CD14-positive monocyte (primary cell): Measurements from ENCODE around the gene DNAAF2. TPM values are rescaled to one million over a fixed set of nuclear protein-coding genes. Genes with fewer than 3 reads are reported as not detected.

ENCODE experiments used
- DNase-seq, 3 donors: peaks; one replicate each; pipeline ENCODE4 v3.0.0-alpha.2; 2011 to 2022
- H2AFZ ChIP-seq: 2 replicates; pipeline ENCODE4 v1.6.0; 2012; ENCODE audit warnings: mild to moderate bottlenecking, low read depth, low read length, inconsistent platforms; ENCODE audit not compliant: insufficient read depth, poor library complexity, severe bottlenecking
- H3K27ac ChIP-seq, 2 donors: 1 replicate in 1 of 2; 2 replicates in 1 of 2; pipeline ENCODE4 v1.5.1; 2012 to 2013; ENCODE audit warnings: low read length in 2 of 2, control low read depth in 1 of 2, inconsistent platforms in 1 of 2, low read depth in 1 of 2, mild to moderate bottlenecking in 1 of 2
- H3K27me3 ChIP-seq, 2 donors: one replicate each; pipeline versions ENCODE4 v1.6.0 to v1.6.1; 2011 to 2013; ENCODE audit warnings: low read length in 2 of 2; ENCODE audit not compliant: control insufficient read depth in 2 of 2, insufficient read depth in 2 of 2
- H3K36me3 ChIP-seq, 2 donors: replicated peaks in 1 of 2; 1 replicate in 1 of 2; 2 replicates in 1 of 2; pipeline versions ENCODE4 v1.5.1 to v1.6.1; 2012 to 2013; ENCODE audit warnings: low read length in 2 of 2, control low read depth in 1 of 2, inconsistent platforms in 1 of 2, mild to moderate bottlenecking in 1 of 2; ENCODE audit not compliant: insufficient read depth in 2 of 2, control insufficient read depth in 1 of 2
- H3K4me1 ChIP-seq, 2 donors: 1 replicate in 1 of 2; 2 replicates in 1 of 2; pipeline versions ENCODE4 v1.5.1 to v1.6.1; 2012 to 2013; ENCODE audit warnings: low read length in 2 of 2, control low read depth in 1 of 2, inconsistent platforms in 1 of 2, mild to moderate bottlenecking in 1 of 2, moderate library complexity in 1 of 2; ENCODE audit not compliant: insufficient read depth in 2 of 2, control insufficient read depth in 1 of 2
- H3K4me2 ChIP-seq: replicated peaks from 2 replicates; pipeline ENCODE3; 2012; ENCODE audit warnings: low read length, moderate library complexity, mild to moderate bottlenecking; ENCODE audit not compliant: poor library complexity, severe bottlenecking; ENCODE audit errors: extremely low read depth
- H3K4me3 ChIP-seq, 3 experiments: fragments of 200-600 bp in 1 of 3; sonication (generic) in 1 of 3; replicated peaks in 1 of 3; 1 replicate in 2 of 3; 2 replicates in 1 of 3; pipeline ENCODE4 v1.5.1; 2011 to 2013; ENCODE audit warnings: low read length in 3 of 3, mild to moderate bottlenecking in 3 of 3, control low read depth in 2 of 3, low read depth in 2 of 3, inconsistent platforms in 1 of 3, moderate library complexity in 1 of 3
- H3K79me2 ChIP-seq: 2 replicates; pipeline ENCODE4 v1.6.0; 2012; ENCODE audit warnings: mild to moderate bottlenecking, control low read depth, inconsistent platforms, low read length, moderate library complexity; ENCODE audit not compliant: insufficient read depth
- H3K9ac ChIP-seq: 2 replicates; pipeline ENCODE4 v1.6.0; 2017; ENCODE audit warnings: low read length, mild to moderate bottlenecking; ENCODE audit not compliant: insufficient read depth, poor library complexity, severe bottlenecking
- H3K9me3 ChIP-seq, 2 donors: replicated peaks in 1 of 2; 1 replicate in 1 of 2; 2 replicates in 1 of 2; pipeline versions ENCODE4 v1.5.1 to v1.6.1; 2012 to 2013; ENCODE audit warnings: low read length in 2 of 2, control low read depth in 1 of 2; ENCODE audit not compliant: control insufficient read depth in 1 of 2, insufficient read depth in 1 of 2
- H4K20me1 ChIP-seq: 2 replicates; pipeline ENCODE4 v1.6.0; 2012; ENCODE audit warnings: mild to moderate bottlenecking, low read length, control low read depth, moderate library complexity; ENCODE audit not compliant: insufficient read depth
- H3K27ac Mint-ChIP-seq, 7 donors: one replicate each; pipeline ENCODE4 v1.8.0; 2020; ENCODE audit warnings: mild to moderate bottlenecking in 7 of 7, mixed read lengths in 7 of 7, moderate library complexity in 6 of 7, inconsistent platforms in 2 of 7
- H3K27me3 Mint-ChIP-seq, 3 donors: one replicate each; pipeline ENCODE4 v1.8.0; 2021 to 2022; ENCODE audit warnings: low read depth in 3 of 3, mild to moderate bottlenecking in 3 of 3, mixed read lengths in 3 of 3, moderate library complexity in 3 of 3, inconsistent platforms in 1 of 3
- H3K36me3 Mint-ChIP-seq, 2 donors: one replicate each; pipeline ENCODE4 v1.8.0; 2020; ENCODE audit warnings: mixed read lengths in 2 of 2, inconsistent platforms in 1 of 2, mild to moderate bottlenecking in 1 of 2
- H3K4me1 Mint-ChIP-seq: one replicate; pipeline ENCODE4 v1.8.0; 2020; ENCODE audit warnings: mild to moderate bottlenecking, mixed read lengths
- H3K4me3 Mint-ChIP-seq, 2 donors: one replicate each; pipeline ENCODE4 v1.8.0; 2020; ENCODE audit warnings: mild to moderate bottlenecking in 2 of 2, mixed read lengths in 2 of 2, moderate library complexity in 1 of 2
- H3K9me3 Mint-ChIP-seq, 7 donors: one replicate each; pipeline ENCODE4 v1.8.0; 2020 to 2022; ENCODE audit warnings: mixed read lengths in 7 of 7, mild to moderate bottlenecking in 6 of 7, moderate library complexity in 6 of 7, inconsistent platforms in 2 of 7
- WGBS: methylation state at CpG from one replicate; pipeline ENCODE4 v1.1.5; 2013; ENCODE audit warnings: missing lambda C conversion rate; ENCODE audit not compliant: insufficient coverage; 5-methylcytosine and 5-hydroxymethylcytosine counted together
- intact Hi-C, 2 donors: fragments of 100-400 bp; cut with micrococcal nuclease; formaldehyde crosslinking; loops; one replicate each; pipeline versions ENCODE4 v1.15.0 to v1.15.1; 2023
- polyA plus RNA-seq, 3 donors: library from polyadenylated mRNA; depleted of rRNA in 1 of 3; unstranded in 2 of 3; stranded (reverse) in 1 of 3; fragments of 300-500 nt in 2 of 3; fragments of >200 nt in 1 of 3; fragmentation: Illumina TruSeq in 2 of 3; gene quantifications; 1 replicate in 2 of 3; 2 replicates in 1 of 3; pipeline ENCODE4 v1.2.3, GENCODE V29; 2012 to 2021
- TF ChIP-seq, protein P1 (sequence below): fragments of 200-600 bp; IDR thresholded peaks from one replicate; pipeline ENCODE4 v1.8.0; 2022; ENCODE audit warnings: antibody characterized with exemption, mild to moderate bottlenecking

DNAAF2 gene
- polyA plus RNA-seq, 3 donors = 1.9 to 6.9 (median 6.8) TPM

DNA sequence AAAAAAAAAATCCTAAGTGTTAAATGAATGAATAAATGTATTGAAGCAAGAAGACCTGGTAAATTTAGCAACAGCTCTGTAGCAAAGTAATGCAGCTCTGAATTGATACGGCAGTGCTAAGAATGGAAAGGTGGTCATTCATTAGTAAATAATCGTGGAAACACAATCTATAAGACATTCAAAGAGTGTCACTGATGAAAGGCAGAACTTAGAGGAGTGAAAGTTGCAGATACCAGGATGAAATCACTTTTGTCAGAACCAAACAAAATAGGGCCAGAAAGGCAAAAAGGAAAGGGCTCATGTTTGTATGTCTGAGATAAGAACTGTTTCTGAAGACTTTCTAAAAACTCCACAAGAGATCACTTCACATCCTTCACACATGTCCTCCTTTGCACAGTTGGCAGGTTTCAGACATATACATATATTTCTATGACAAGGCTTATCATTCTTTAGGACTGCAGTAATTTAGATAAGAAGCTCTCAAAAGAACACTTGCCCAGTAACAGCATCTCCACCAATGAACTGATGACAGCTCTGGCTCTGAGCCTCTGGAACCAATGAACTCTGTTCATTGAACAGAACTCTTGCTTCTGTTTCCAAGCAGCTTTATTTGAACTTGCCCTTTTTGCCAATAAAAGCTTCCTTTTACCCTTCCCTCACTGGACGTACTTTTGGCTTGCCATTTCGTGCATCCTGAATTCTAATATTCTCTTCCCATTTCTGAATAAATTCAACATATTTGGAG is 40.5 kb downstream of the DNAAF2 start:
- Histone ChIP-seq H3K4me1 (peaks cover 8 to 15% of the 10 kb centered on the region in 2 donors), H3K79me2 (peaks cover 24% of the 10 kb centered on the region), H3K27ac (no peak overlapping the region), H3K4me3 (no peak overlapping the region), H3K9ac (no peak overlapping the region), H3K9me3 (no peaks in the 10 kb centered on the region), H4K20me1 (no peaks in the 10 kb centered on the region), H3K27me3 (no peaks in the 10 kb centered on the region), H3K36me3 (no peaks in the 10 kb centered on the region), H2AFZ (no peak overlapping the region), H3K4me2 (no peak overlapping the region)
- Mint-ChIP-seq H3K27ac (peak overlapping the region in 3 of 7 donors; percentile 16 to 50 (median 18)), H3K9me3 (no peaks in the 10 kb centered on the region), H3K4me1 (peaks cover 20% of the 10 kb centered on the region), H3K36me3 (no peaks in the 10 kb centered on the region), H3K27me3 (peaks cover 2 to 7% (median 7%) of the 10 kb centered on the region in 3 donors), H3K4me3 (no peak overlapping the region)
- WGBS = no CpG with 5 or more reads among the region's 4 CpGs
- DNase-seq = no peak
- TF ChIP-seq, protein P1, sequence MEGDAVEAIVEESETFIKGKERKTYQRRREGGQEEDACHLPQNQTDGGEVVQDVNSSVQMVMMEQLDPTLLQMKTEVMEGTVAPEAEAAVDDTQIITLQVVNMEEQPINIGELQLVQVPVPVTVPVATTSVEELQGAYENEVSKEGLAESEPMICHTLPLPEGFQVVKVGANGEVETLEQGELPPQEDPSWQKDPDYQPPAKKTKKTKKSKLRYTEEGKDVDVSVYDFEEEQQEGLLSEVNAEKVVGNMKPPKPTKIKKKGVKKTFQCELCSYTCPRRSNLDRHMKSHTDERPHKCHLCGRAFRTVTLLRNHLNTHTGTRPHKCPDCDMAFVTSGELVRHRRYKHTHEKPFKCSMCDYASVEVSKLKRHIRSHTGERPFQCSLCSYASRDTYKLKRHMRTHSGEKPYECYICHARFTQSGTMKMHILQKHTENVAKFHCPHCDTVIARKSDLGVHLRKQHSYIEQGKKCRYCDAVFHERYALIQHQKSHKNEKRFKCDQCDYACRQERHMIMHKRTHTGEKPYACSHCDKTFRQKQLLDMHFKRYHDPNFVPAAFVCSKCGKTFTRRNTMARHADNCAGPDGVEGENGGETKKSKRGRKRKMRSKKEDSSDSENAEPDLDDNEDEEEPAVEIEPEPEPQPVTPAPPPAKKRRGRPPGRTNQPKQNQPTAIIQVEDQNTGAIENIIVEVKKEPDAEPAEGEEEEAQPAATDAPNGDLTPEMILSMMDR = no peak
- intact Hi-C loops = loop anchor here in 1 of 2 donors (5.0 kb wide), 1 partner anchor 38 kb away; no protein-coding TSS in a partner anchor

DNA sequence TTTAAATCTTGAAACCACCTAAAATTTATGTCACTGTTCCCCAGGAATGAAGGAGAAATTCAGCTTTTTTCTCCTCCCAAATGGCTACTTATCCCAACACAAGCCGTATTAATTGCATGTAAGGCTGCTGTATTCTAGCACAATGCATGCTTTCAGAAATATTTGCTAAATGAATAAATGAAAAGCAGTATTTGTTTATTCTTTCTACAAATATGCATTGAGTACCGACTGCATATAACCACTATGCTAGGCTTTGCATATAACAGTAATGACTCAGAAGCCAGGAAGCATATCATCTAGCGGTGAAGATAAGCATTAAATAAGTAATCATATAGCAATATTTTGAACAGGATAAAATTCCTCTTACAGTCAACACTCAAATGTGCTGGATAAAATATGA is 42.0 kb downstream of the DNAAF2 start:
- H3K4me3 ChIP-seq = no peak overlapping the region
- Mint-ChIP-seq H3K4me3 (no peak overlapping the region), H3K36me3 (no peaks in the 10 kb centered on the region), H3K27ac (no peak overlapping the region), H3K4me1 (peaks cover 20% of the 10 kb centered on the region), H3K9me3 (no peaks in the 10 kb centered on the region), H3K27me3 (peaks cover 2 to 8% (median 7%) of the 10 kb centered on the region in 3 donors)
- TF ChIP-seq, protein P1 = no peak
- H3K4me1 ChIP-seq = peaks cover 8 to 15% of the 10 kb centered on the region in 2 donors
- intact Hi-C loops = no loop called here
- DNase-seq = no peak
- no CpG with 5 or more reads among the region's 3 CpGs for WGBS
- no peak overlapping the region for H2AFZ ChIP-seq
- no peak overlapping the region for H3K9ac ChIP-seq
- H3K9me3 ChIP-seq = no peaks in the 10 kb centered on the region
- no peak overlapping the region for H3K4me2 ChIP-seq
- H3K79me2 ChIP-seq = peaks cover 11% of the 10 kb centered on the region
- H3K36me3 ChIP-seq = no peaks in the 10 kb centered on the region
- H4K20me1 ChIP-seq = no peaks in the 10 kb centered on the region
- H3K27ac ChIP-seq = no peak overlapping the region
- H3K27me3 ChIP-seq = no peaks in the 10 kb centered on the region
